DOHH2 (cell line): Measurements from ENCODE around the gene PRKCH.

Source experiments
- CTCF ChIP-seq: fragments of 200-600 bp; sonication (generic); IDR thresholded peaks from one replicate; pipeline ENCODE4 v1.5.1; 2014; ENCODE audit warnings: antibody characterized with exemption, mild to moderate bottlenecking, low read depth, low read length; ENCODE audit not compliant: poor library complexity, severe bottlenecking
- EZH2phosphoT487 ChIP-seq: fragments of 200-600 bp; sonication (generic); IDR thresholded peaks from 2 replicates; pipeline ENCODE4 v1.6.1; 2017; ENCODE audit warnings: borderline replicate concordance, mild to moderate bottlenecking, antibody characterized with exemption, low read length, moderate library complexity, mixed read lengths

GRCh38 chr14:61347826-61348443 lies 26.6 kb downstream of the PRKCH start:
- TF ChIP-seq CTCF (no peak), EZH2phosphoT487 (no peak)
